ENCODE results near the gene PRKCB.

GRCh38 chr16:24258791-24259190 is 423.0 kb downstream of the PRKCB start:
- TF ChIP-seq CTCF (IDR thresholded peaks at IDR 0.05) (no peak), POLR2AphosphoS5 (IDR thresholded peaks at IDR 0.05) (no peak)
